ENCODE measurements around the gene DVL1.

The DVL1 gene

GRCh38 chr1:1340185-1340584 is 9.0 kb downstream of the DVL1 start:
- no peak for DNase-seq (ENCODE audit: low spot score)

- no peak for DNase-seq (ENCODE audit: low spot score)
Measured at GRCh38 chr1:1338278-1338677, 10.9 kb downstream of the DVL1 start.

- no peak for DNase-seq (ENCODE audit: low spot score)
Measured at GRCh38 chr1:1337793-1338147, 11.4 kb downstream of the DVL1 start.

- DNase-seq (ENCODE audit: low spot score) = no peak
Measured at GRCh38 chr1:1336931-1337792, 12.1 kb downstream of the DVL1 start.

- DNase-seq (ENCODE audit: low spot score) = no peak
Measured at GRCh38 chr1:1336446-1336845, 12.8 kb downstream of the DVL1 start.

GRCh38 chr1:1335792-1336248 is 13.4 kb downstream of the DVL1 start:
- no peak for DNase-seq (ENCODE audit: low spot score)

GRCh38 chr1:1335283-1335682 is 13.9 kb downstream of the DVL1 start:
- no peak for DNase-seq (ENCODE audit: low spot score)

- no peak for DNase-seq (ENCODE audit: low spot score)
Measured at GRCh38 chr1:1334835-1335234, 14.4 kb downstream of the DVL1 start.

- DNase-seq (ENCODE audit: low spot score) = no peak
Measured at GRCh38 chr1:1333551-1334241, 15.5 kb downstream of the DVL1 start.

GRCh38 chr1:1332774-1333480 is 16.3 kb downstream of the DVL1 start:
- no peak for DNase-seq (ENCODE audit: low spot score)

- no peak for DNase-seq (ENCODE audit: low spot score)
Measured at GRCh38 chr1:1332031-1332755, 17.0 kb downstream of the DVL1 start.

GRCh38 chr1:1331068-1331965 is 17.9 kb downstream of the DVL1 start, which contains the start of gene TAS1R3:
Gene TAS1R3, plus strand, starts transcription at chr1:1331280. Its CDS starts 66 bp downstream, at chr1:1331346.
- no peak for DNase-seq (ENCODE audit: low spot score)

- DNase-seq (ENCODE audit: low spot score) = no peak
Measured at GRCh38 chr1:1330366-1331067, 18.7 kb downstream of the DVL1 start.

GRCh38 chr1:1329304-1330210 is 19.7 kb downstream of the DVL1 start:
- DNase-seq (ENCODE audit: low spot score) = no peak

- no peak for DNase-seq (ENCODE audit: low spot score)
Measured at GRCh38 chr1:1328254-1328653, 21.0 kb downstream of the DVL1 start.

GRCh38 chr1:1327291-1327690 is 21.9 kb downstream of the DVL1 start:
- DNase-seq (ENCODE audit: low spot score) = no peak

- no peak for DNase-seq (ENCODE audit: low spot score)
Measured at GRCh38 chr1:1326075-1326605, 23.1 kb downstream of the DVL1 start.

GRCh38 chr1:1325288-1326074 is 23.7 kb downstream of the DVL1 start:
- DNase-seq (ENCODE audit: low spot score) = no peak

Data from HuH-7 (cell line).